Measurements from ENCODE around the gene FCGR3A.

Gene FCGR3A

GRCh38 chr1:161494091-161494735 lies 55.4 kb downstream of the FCGR3A start:
- Histone ChIP-seq H3K27me3 (ENCODE audit: insufficient read depth, poor library complexity, severe bottlenecking) (peaks cover 23% of the 10 kb centered on the region), H3K27ac (ENCODE audit: poor library complexity, severe bottlenecking) (no peak overlapping the region), H3K4me1 (ENCODE audit: insufficient read depth, poor library complexity, severe bottlenecking) (no peaks in the 10 kb centered on the region), H3K4me3 (ENCODE audit: severe bottlenecking) (no peak overlapping the region), H3K9me3 (ENCODE audit: severe bottlenecking) (no peaks in the 10 kb centered on the region), H3K36me3 (ENCODE audit: low read depth) (no peaks in the 10 kb centered on the region)
- ATAC-seq (ENCODE audit: low read depth) (no peak), DNase-seq (ENCODE audit: low spot score) (no peak)
- no peak for TF ChIP-seq CTCF (IDR thresholded peaks at IDR 0.05; ENCODE audit: poor library complexity, severe bottlenecking)

- no peak overlapping the region for H3K4me3 ChIP-seq (ENCODE audit: severe bottlenecking)
- no peaks in the 10 kb centered on the region for H3K4me1 ChIP-seq (ENCODE audit: insufficient read depth, poor library complexity, severe bottlenecking)
- no peaks in the 10 kb centered on the region for H3K9me3 ChIP-seq (ENCODE audit: severe bottlenecking)
- no peak for ATAC-seq (ENCODE audit: low read depth)
- H3K27ac ChIP-seq (ENCODE audit: poor library complexity, severe bottlenecking), result no peak overlapping the region
- no peak for DNase-seq (ENCODE audit: low spot score)
- H3K36me3 ChIP-seq (ENCODE audit: low read depth), result no peaks in the 10 kb centered on the region
- TF ChIP-seq CTCF (IDR thresholded peaks at IDR 0.05; ENCODE audit: poor library complexity, severe bottlenecking), result no peak
- H3K27me3 ChIP-seq (ENCODE audit: insufficient read depth, poor library complexity, severe bottlenecking), result peaks cover 23% of the 10 kb centered on the region
These were observed 56.8 kb downstream of the FCGR3A start for GRCh38 chr1:161492827-161493226.
